Measurements from ENCODE around the gene PPP2R5B. TPM values are rescaled to one million over a fixed set of nuclear protein-coding genes. Genes with fewer than 3 reads are reported as not detected.

The PPP2R5B gene
- total and polyA plus RNA-seq, 2 donors (not counting 1 experiment from before 2014, with no cell fraction given) = 12.1 to 12.4 TPM

- no peak for TF ChIP-seq EZH2 (IDR thresholded peaks at IDR 0.05; ENCODE audit: low read length, missing control alignments)
- TF ChIP-seq CTCF (conservative IDR thresholded peaks at IDR 0.05 in 1 of 2, IDR thresholded peaks at IDR 0.05 in 1 of 2; ENCODE audit: low read depth in 1 of 2, low read length in 2 of 2) = no peak
- Histone ChIP-seq H3K9me3 (ENCODE audit: control insufficient read depth, insufficient read depth, low read depth, low read length) (no peaks in the 10 kb centered on the region), H3K4me2 (ENCODE audit: extremely low read depth, insufficient read depth, low read length) (peak overlapping the region; percentile 88), H3K79me2 (ENCODE audit: control insufficient read depth, insufficient read depth, low read length) (peaks cover 64% of the 10 kb centered on the region), H3K9ac (ENCODE audit: insufficient read depth, low read length) (peak overlapping the region; percentile 90), H3K27ac (ENCODE audit: insufficient read depth, low read length) (peak overlapping the region; percentile 73), H3K4me1 (ENCODE audit: control insufficient read depth, extremely low read depth, insufficient read depth, low read length) (peaks cover 14% of the 10 kb centered on the region), H4K20me1 (ENCODE audit: control insufficient read depth, extremely low read depth, insufficient read depth, low read length) (no peaks in the 10 kb centered on the region), H3K36me3 (ENCODE audit: control insufficient read depth, insufficient read depth, low read length) (peaks cover 25% of the 10 kb centered on the region), H3K27me3 (ENCODE audit: control insufficient read depth, insufficient read depth, low read length) (no peaks in the 10 kb centered on the region), H3K4me3 (replicated peaks in 1 of 4; ENCODE audit: control extremely low read depth in 1 of 4, insufficient read depth in 1 of 4, low read depth in 3 of 4, low read length in 4 of 4) (peak overlapping the region; percentile 75 to 99 (median 84)), H2AFZ (ENCODE audit: low read length) (no peak overlapping the region)
- no peak for DNase-seq (ENCODE audit: low read depth in 2 of 2)
Observed at GRCh38 chr11:64876229-64876750, 48.2 kb upstream of the PPP2R5B start.

- TF ChIP-seq EZH2 (IDR thresholded peaks at IDR 0.05; ENCODE audit: low read length, missing control alignments) (no peak), CTCF (conservative IDR thresholded peaks at IDR 0.05 in 1 of 2, IDR thresholded peaks at IDR 0.05 in 1 of 2; ENCODE audit: low read depth in 1 of 2, low read length in 2 of 2) (no peak)
- H4K20me1 ChIP-seq (ENCODE audit: control insufficient read depth, extremely low read depth, insufficient read depth, low read length) = no peaks in the 10 kb centered on the region
- H3K27ac ChIP-seq (ENCODE audit: insufficient read depth, low read length) = peak overlapping the region; percentile 73
- peak overlapping the region; percentile 90 for H3K9ac ChIP-seq (ENCODE audit: insufficient read depth, low read length)
- H3K36me3 ChIP-seq (ENCODE audit: control insufficient read depth, insufficient read depth, low read length) = peaks cover 20% of the 10 kb centered on the region
- peak overlapping the region; percentile 88 for H3K4me2 ChIP-seq (ENCODE audit: extremely low read depth, insufficient read depth, low read length)
- peak in 1 of 2 donors; percentile 63 for DNase-seq (ENCODE audit: low read depth in 2 of 2)
- peaks cover 9% of the 10 kb centered on the region for H3K4me1 ChIP-seq (ENCODE audit: control insufficient read depth, extremely low read depth, insufficient read depth, low read length)
- no peaks in the 10 kb centered on the region for H3K9me3 ChIP-seq (ENCODE audit: control insufficient read depth, insufficient read depth, low read depth, low read length)
- H3K27me3 ChIP-seq (ENCODE audit: control insufficient read depth, insufficient read depth, low read length) = no peaks in the 10 kb centered on the region
- H2AFZ ChIP-seq (ENCODE audit: low read length) = no peak overlapping the region
- H3K79me2 ChIP-seq (ENCODE audit: control insufficient read depth, insufficient read depth, low read length) = peaks cover 58% of the 10 kb centered on the region
- H3K4me3 ChIP-seq (replicated peaks in 1 of 4; ENCODE audit: control extremely low read depth in 1 of 4, insufficient read depth in 1 of 4, low read depth in 3 of 4, low read length in 4 of 4) = peak overlapping the region; percentile 75 to 99 (median 84)
Observed at GRCh38 chr11:64876835-64877341, 47.6 kb upstream of the PPP2R5B start.

GRCh38 chr11:64877390-64878222, 46.9 kb upstream of the PPP2R5B start:
- H4K20me1 ChIP-seq (ENCODE audit: control insufficient read depth, extremely low read depth, insufficient read depth, low read length) = no peaks in the 10 kb centered on the region

More at GRCh38 chr11:64877390-64878222, 46.9 kb upstream of the PPP2R5B start:
- Histone ChIP-seq H3K4me1 (ENCODE audit: control insufficient read depth, extremely low read depth, insufficient read depth, low read length) (peaks cover 8% of the 10 kb centered on the region), H3K9me3 (ENCODE audit: control insufficient read depth, insufficient read depth, low read depth, low read length) (no peaks in the 10 kb centered on the region), H3K27ac (ENCODE audit: insufficient read depth, low read length) (peak overlapping the region; percentile 73), H3K4me3 (replicated peaks in 1 of 4; ENCODE audit: control extremely low read depth in 1 of 4, insufficient read depth in 1 of 4, low read depth in 3 of 4, low read length in 4 of 4) (peak overlapping the region; percentile 75 to 99 (median 84)), H3K4me2 (ENCODE audit: extremely low read depth, insufficient read depth, low read length) (peak overlapping the region; percentile 88), H3K9ac (ENCODE audit: insufficient read depth, low read length) (peak overlapping the region; percentile 90), H2AFZ (ENCODE audit: low read length) (no peak overlapping the region), H3K79me2 (ENCODE audit: control insufficient read depth, insufficient read depth, low read length) (peaks cover 52% of the 10 kb centered on the region), H3K27me3 (ENCODE audit: control insufficient read depth, insufficient read depth, low read length) (no peaks in the 10 kb centered on the region), H3K36me3 (ENCODE audit: control insufficient read depth, insufficient read depth, low read length) (peaks cover 18% of the 10 kb centered on the region)
- no peak for DNase-seq (ENCODE audit: low read depth in 2 of 2)
- no peak for TF ChIP-seq CTCF (conservative IDR thresholded peaks at IDR 0.05 in 1 of 2, IDR thresholded peaks at IDR 0.05 in 1 of 2; ENCODE audit: low read depth in 1 of 2, low read length in 2 of 2)
- no peak for TF ChIP-seq EZH2 (IDR thresholded peaks at IDR 0.05; ENCODE audit: low read length, missing control alignments)

Measured in fibroblast of lung (primary cell).